ENCODE results near the gene CTBP1.

DNA sequence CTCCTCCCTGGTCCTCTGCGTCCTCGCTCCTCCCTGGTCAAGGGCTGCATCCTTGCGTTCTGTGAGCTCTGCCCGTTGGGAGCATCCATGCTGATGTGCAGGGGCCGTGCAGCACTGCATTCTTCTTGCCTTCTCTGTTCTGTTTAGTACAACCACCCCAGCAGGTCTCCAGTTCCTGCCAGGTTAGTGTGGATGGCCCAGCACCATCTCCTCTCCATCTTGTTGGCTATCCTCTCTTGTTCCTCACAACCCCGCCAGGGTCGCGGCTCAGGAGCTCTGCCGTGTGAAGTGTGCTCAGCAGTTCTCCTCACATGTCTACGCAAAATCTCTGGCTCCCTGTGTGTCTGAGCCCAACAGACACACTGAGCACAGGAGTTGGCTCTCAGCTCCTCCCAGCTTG is 30.3 kb upstream of the CTBP1 start:
- TF ChIP-seq, protein P1, sequence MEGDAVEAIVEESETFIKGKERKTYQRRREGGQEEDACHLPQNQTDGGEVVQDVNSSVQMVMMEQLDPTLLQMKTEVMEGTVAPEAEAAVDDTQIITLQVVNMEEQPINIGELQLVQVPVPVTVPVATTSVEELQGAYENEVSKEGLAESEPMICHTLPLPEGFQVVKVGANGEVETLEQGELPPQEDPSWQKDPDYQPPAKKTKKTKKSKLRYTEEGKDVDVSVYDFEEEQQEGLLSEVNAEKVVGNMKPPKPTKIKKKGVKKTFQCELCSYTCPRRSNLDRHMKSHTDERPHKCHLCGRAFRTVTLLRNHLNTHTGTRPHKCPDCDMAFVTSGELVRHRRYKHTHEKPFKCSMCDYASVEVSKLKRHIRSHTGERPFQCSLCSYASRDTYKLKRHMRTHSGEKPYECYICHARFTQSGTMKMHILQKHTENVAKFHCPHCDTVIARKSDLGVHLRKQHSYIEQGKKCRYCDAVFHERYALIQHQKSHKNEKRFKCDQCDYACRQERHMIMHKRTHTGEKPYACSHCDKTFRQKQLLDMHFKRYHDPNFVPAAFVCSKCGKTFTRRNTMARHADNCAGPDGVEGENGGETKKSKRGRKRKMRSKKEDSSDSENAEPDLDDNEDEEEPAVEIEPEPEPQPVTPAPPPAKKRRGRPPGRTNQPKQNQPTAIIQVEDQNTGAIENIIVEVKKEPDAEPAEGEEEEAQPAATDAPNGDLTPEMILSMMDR (conservative IDR thresholded peaks at IDR 0.05; ENCODE audit: low read depth, low read length), result no peak
- TF ChIP-seq EZH2 (IDR thresholded peaks at IDR 0.05; ENCODE audit: low read length, unreplicated experiment), result no peak

Data from PC-3 (cell line).